ENCODE data around the gene LGALS1.

DNA sequence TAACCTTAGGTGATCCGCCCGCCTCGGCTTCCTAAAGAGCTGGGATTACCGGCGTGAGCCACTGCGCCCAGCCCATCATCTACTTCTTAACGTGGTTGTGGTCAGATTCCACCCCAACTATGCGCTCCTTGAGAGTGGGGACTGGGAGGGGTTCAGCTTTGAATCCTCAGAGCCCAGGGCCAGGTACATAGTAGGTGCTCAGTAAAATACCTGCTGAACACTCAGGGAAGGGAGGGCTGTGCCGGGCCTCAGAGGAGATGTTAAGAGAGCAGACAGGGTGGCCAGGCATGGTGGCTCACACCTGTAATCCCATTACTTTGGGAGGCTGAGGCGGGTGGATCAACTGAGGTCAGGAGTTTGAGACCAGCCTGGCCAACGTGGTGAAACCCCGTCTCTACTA, 1.2 kb upstream of the LGALS1 start:
- TF ChIP-seq, protein P1, sequence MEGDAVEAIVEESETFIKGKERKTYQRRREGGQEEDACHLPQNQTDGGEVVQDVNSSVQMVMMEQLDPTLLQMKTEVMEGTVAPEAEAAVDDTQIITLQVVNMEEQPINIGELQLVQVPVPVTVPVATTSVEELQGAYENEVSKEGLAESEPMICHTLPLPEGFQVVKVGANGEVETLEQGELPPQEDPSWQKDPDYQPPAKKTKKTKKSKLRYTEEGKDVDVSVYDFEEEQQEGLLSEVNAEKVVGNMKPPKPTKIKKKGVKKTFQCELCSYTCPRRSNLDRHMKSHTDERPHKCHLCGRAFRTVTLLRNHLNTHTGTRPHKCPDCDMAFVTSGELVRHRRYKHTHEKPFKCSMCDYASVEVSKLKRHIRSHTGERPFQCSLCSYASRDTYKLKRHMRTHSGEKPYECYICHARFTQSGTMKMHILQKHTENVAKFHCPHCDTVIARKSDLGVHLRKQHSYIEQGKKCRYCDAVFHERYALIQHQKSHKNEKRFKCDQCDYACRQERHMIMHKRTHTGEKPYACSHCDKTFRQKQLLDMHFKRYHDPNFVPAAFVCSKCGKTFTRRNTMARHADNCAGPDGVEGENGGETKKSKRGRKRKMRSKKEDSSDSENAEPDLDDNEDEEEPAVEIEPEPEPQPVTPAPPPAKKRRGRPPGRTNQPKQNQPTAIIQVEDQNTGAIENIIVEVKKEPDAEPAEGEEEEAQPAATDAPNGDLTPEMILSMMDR (IDR thresholded peaks at IDR 0.05; ENCODE audit: low read length): no peak
- no peak for TF ChIP-seq EZH2phosphoT487 (IDR thresholded peaks at IDR 0.05; ENCODE audit: low read length)
- no peak for TF ChIP-seq EZH2 (optimal IDR thresholded peaks at IDR 0.05; ENCODE audit: low read depth, low read length)

Data from MM.1S (cell line).